Neural progenitor cell (in vitro differentiated cells): ENCODE data around the gene INTS4. TPM values are rescaled to one million over a fixed set of nuclear protein-coding genes. Genes with fewer than 3 reads are reported as not detected.
"Not testable (repeated sequence)": the region's sequence is repeated elsewhere in the genome, so short reads cannot be mapped to it uniquely, and the experiment has no call there.

Experiments used
- DNase-seq: peaks from one replicate; pipeline ENCODE4 v3.0.0-alpha.2; 2016; ENCODE audit warnings: low spot score
- H2AFZ ChIP-seq: fragments of 200-600 bp; sonication (generic); replicated peaks from 2 replicates; pipeline ENCODE4 v1.6.1; 2016; ENCODE audit warnings: antibody characterized with exemption
- H3F3A ChIP-seq: fragments of 200-600 bp; sonication (generic); 2 replicates; pipeline ENCODE4 v1.6.1; 2016; ENCODE audit warnings: antibody characterized with exemption, low read depth
- H3K27ac ChIP-seq: fragments of 200-600 bp; sonication (generic); 2 replicates; pipeline ENCODE4 v1.5.1; 2016; ENCODE audit warnings: mild to moderate bottlenecking
- H3K27me3 ChIP-seq: fragments of 200-600 bp; sonication (generic); 2 replicates; pipeline ENCODE4 v1.6.1; 2016; ENCODE audit warnings: mild to moderate bottlenecking, moderate library complexity
- H3K36me3 ChIP-seq: fragments of 200-600 bp; sonication (generic); 2 replicates; pipeline ENCODE4 v1.5.1; 2016
- H3K4me1 ChIP-seq: fragments of 200-600 bp; sonication (generic); 2 replicates; pipeline ENCODE4 v1.6.1; 2016; ENCODE audit warnings: mixed run types
- H3K4me2 ChIP-seq: fragments of 200-600 bp; sonication (generic); 2 replicates; pipeline ENCODE4 v1.6.1; 2016
- H3K4me3 ChIP-seq: fragments of 200-600 bp; sonication (generic); 2 replicates; pipeline ENCODE4 v1.5.1; 2016
- H3K79me2 ChIP-seq: fragments of 200-600 bp; sonication (generic); 2 replicates; pipeline ENCODE4 v1.6.1; 2016; ENCODE audit warnings: low read depth
- H3K9ac ChIP-seq: fragments of 200-600 bp; sonication (generic); 2 replicates; pipeline ENCODE4 v1.6.1; 2016
- H3K9me3 ChIP-seq: fragments of 200-600 bp; sonication (generic); 2 replicates; pipeline ENCODE4 v1.5.1; 2016; ENCODE audit warnings: low read depth
- H4K20me1 ChIP-seq: fragments of 200-600 bp; sonication (generic); 2 replicates; pipeline ENCODE4 v1.6.1; 2016; ENCODE audit warnings: low read depth
- H3K27ac Mint-ChIP-seq: 3 replicates; pipeline ENCODE4 v1.8.0; 2021; ENCODE audit warnings: mixed read lengths
- H3K27me3 Mint-ChIP-seq: 2 replicates; pipeline ENCODE4 v1.8.0; 2022; ENCODE audit warnings: low read depth, mild to moderate bottlenecking, inconsistent platforms, moderate library complexity, mixed read lengths; ENCODE audit not compliant: insufficient read depth
- H3K36me3 Mint-ChIP-seq: 3 replicates; pipeline ENCODE4 v1.8.0; 2021; ENCODE audit warnings: mixed read lengths
- H3K4me1 Mint-ChIP-seq: 3 replicates; pipeline ENCODE4 v1.8.0; 2021; ENCODE audit warnings: mixed read lengths
- H3K4me3 Mint-ChIP-seq: 3 replicates; pipeline ENCODE4 v1.8.0; 2021; ENCODE audit warnings: mild to moderate bottlenecking, moderate library complexity, mixed read lengths
- H3K9me3 Mint-ChIP-seq: 3 replicates; pipeline ENCODE4 v1.8.0; 2020; ENCODE audit warnings: mixed read lengths
- CTCF ChIP-seq: fragments of 200-600 bp; sonication (generic); IDR thresholded peaks from 2 replicates; pipeline ENCODE4 v1.5.1; 2017; ENCODE audit warnings: antibody characterized with exemption, mild to moderate bottlenecking
- EZH2 ChIP-seq: fragments of 200-600 bp; sonication (generic); IDR thresholded peaks from 2 replicates; pipeline ENCODE4 v1.6.1; 2017; ENCODE audit warnings: antibody characterized with exemption, mild to moderate bottlenecking, moderate library complexity
- EZH2phosphoT487 ChIP-seq: fragments of 200-600 bp; sonication (generic); IDR thresholded peaks from 2 replicates; pipeline ENCODE4 v1.6.1; 2017; ENCODE audit warnings: antibody characterized with exemption
- total RNA-seq: library from RNA; depleted of rRNA; stranded (reverse); fragments of >200 nt; gene quantifications from 2 replicates; pipeline ENCODE4 v1.2.3, GENCODE V29; 2015; ENCODE audit warnings: low replicate concordance

INTS4 gene
- total RNA-seq, 1 donor from 2014 or later, result 61.5 TPM

DNA sequence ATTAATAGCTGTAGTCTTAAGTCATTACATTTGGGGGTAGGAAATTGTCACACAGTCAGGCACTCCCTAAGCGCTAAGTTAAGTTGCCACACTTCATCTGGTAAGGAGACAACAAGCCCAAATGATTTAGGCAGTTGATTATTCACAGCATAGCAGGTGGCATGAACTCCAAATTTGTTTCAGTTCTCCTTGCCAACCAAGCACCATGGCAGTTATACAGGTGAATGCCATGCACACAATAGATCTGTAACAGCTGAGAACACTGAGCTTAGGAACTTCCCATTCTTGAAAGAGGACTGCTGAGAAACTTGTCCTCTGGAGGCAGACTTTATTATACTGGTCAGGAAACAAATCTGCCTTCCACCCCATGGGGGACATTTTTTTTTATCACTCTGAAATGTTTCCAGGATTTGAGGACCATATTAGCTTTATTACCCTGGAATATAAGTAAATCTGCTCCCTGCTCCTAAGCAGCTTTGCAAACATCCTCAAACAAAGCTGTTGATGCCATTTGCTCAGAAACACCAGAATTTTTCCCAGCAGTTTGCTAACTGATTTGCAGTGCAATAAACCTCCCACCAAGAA is 5.1 kb upstream of the INTS4 start:
- H3K4me2 ChIP-seq, result no peak overlapping the region
- Mint-ChIP-seq H3K9me3 (no peaks in the 10 kb centered on the region), H3K27ac (no peak overlapping the region), H3K4me3 (no peak overlapping the region), H3K4me1 (peaks cover 14% of the 10 kb centered on the region), H3K27me3 (peaks cover 2% of the 10 kb centered on the region), H3K36me3 (no peaks in the 10 kb centered on the region)
- TF ChIP-seq EZH2phosphoT487 (no peak), EZH2 (no peak), CTCF (no peak)
- no peak overlapping the region for H3K4me3 ChIP-seq
- H3K4me1 ChIP-seq, result no peaks in the 10 kb centered on the region
- H3K9me3 ChIP-seq, result no peaks in the 10 kb centered on the region
- H3K79me2 ChIP-seq, result no peaks in the 10 kb centered on the region
- H2AFZ ChIP-seq, result peak overlapping the region; percentile 42
- H3K27ac ChIP-seq, result no peak overlapping the region
- H3K36me3 ChIP-seq, result no peaks in the 10 kb centered on the region
- no peak for DNase-seq
- no peak overlapping the region for H3K9ac ChIP-seq
- H3F3A ChIP-seq, result peaks cover 6% of the 10 kb centered on the region
- H4K20me1 ChIP-seq, result no peaks in the 10 kb centered on the region
- peaks cover 5% of the 10 kb centered on the region for H3K27me3 ChIP-seq

GRCh38 chr11:77993902-77994301 is 566 bp downstream of the INTS4 start:
- H3K4me2 ChIP-seq, result peak overlapping the region; percentile 84
- peak; percentile 27 for DNase-seq
- TF ChIP-seq EZH2, result no peak
- no peak for TF ChIP-seq EZH2phosphoT487
- TF ChIP-seq CTCF, result no peak

DNA sequence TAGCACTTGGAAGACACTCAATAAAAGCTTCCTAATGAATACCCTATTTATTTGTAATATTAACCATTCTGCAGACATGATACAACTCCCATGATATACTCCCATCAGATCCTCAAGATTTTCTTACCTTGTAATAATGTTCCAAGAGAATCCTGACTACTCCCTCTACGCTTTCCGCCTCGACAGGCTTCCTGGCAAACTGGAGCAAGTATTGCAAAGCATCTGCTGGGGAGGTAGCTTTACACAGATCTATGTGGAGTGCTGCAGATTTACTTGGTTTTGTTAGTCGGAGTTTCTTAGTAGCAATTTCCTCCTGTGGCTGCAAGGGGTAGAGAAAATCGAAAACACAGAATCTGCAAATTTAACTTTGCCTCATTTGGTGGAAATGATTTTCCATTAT is 3.5 kb downstream of the INTS4 start:
- H3K27me3 ChIP-seq, result no peaks in the 10 kb centered on the region
- H3K9ac ChIP-seq, result no peak overlapping the region
- Mint-ChIP-seq H3K4me1 (peaks cover 15% of the 10 kb centered on the region), H3K4me3 (no peak overlapping the region), H3K9me3 (no peaks in the 10 kb centered on the region), H3K36me3 (peaks cover 10% of the 10 kb centered on the region), H3K27ac (no peak overlapping the region), H3K27me3 (no peaks in the 10 kb centered on the region)
- peaks cover 6% of the 10 kb centered on the region for H3K36me3 ChIP-seq
- peaks cover 7% of the 10 kb centered on the region for H3K4me1 ChIP-seq
- H3K9me3 ChIP-seq, result no peaks in the 10 kb centered on the region
- peaks cover 8% of the 10 kb centered on the region for H4K20me1 ChIP-seq
- peaks cover 9% of the 10 kb centered on the region for H3F3A ChIP-seq
- TF ChIP-seq EZH2 (no peak), CTCF (no peak), EZH2phosphoT487 (no peak)
- H3K4me3 ChIP-seq, result no peak overlapping the region
- H3K27ac ChIP-seq, result no peak overlapping the region
- no peak overlapping the region for H3K4me2 ChIP-seq
- no peak overlapping the region for H2AFZ ChIP-seq
- DNase-seq, result no peak
- peaks cover 40% of the 10 kb centered on the region for H3K79me2 ChIP-seq

More at GRCh38 chr11:77993902-77994301, 566 bp downstream of the INTS4 start:
- peak overlapping the region; percentile 99 for H3K4me3 Mint-ChIP-seq
- H3K4me1 Mint-ChIP-seq, result peaks cover 15% of the 10 kb centered on the region
- H3F3A ChIP-seq, result peaks cover 9% of the 10 kb centered on the region
- H3K4me1 ChIP-seq, result peaks cover 7% of the 10 kb centered on the region
- peak overlapping the region; percentile 94 for H3K4me3 ChIP-seq
- no peaks in the 10 kb centered on the region for H3K9me3 ChIP-seq
- no peaks in the 10 kb centered on the region for H3K27me3 ChIP-seq
- H2AFZ ChIP-seq, result peak overlapping the region; percentile 95
- no peaks in the 10 kb centered on the region for H3K36me3 Mint-ChIP-seq
- H3K27me3 Mint-ChIP-seq, result no peaks in the 10 kb centered on the region
- H3K27ac ChIP-seq, result no peak overlapping the region
- H3K36me3 ChIP-seq, result no peaks in the 10 kb centered on the region
- H3K79me2 ChIP-seq, result peaks cover 27% of the 10 kb centered on the region
- H3K9me3 Mint-ChIP-seq, result no peaks in the 10 kb centered on the region
- H4K20me1 ChIP-seq, result peaks cover 5% of the 10 kb centered on the region
- peak overlapping the region; percentile 90 for H3K9ac ChIP-seq
- peak overlapping the region; percentile 92 for H3K27ac Mint-ChIP-seq

DNA sequence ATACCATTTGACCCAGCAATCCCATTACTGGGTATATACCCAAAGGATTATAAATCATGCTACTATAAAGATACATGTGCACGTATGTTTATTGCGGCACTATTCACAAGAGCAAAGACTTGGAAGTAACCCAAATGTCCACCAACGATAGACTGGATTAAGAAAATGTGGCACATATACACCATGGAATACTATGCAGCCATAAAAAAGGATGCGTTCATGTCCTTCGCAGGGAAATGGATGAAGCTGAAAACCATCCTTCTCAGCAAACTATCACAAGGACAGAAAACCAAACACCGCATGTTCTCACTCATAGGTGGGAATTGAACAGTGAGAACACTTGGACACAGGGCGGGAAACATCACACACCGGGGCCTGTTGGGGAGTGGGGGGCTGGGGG is 8.0 kb downstream of the INTS4 start:
- H3K36me3 ChIP-seq, H3K27ac Mint-ChIP-seq, H3K4me2 ChIP-seq, H3K4me1 Mint-ChIP-seq, DNase-seq, H3K9me3 ChIP-seq, H3K4me3 Mint-ChIP-seq, H3K27ac ChIP-seq, H3K9ac ChIP-seq, H3K4me1 ChIP-seq, H3F3A ChIP-seq, H3K27me3 Mint-ChIP-seq, H2AFZ ChIP-seq, H3K27me3 ChIP-seq, H3K4me3 ChIP-seq, H4K20me1 ChIP-seq, H3K9me3 Mint-ChIP-seq: not testable (repeated sequence)
- H3K79me2 ChIP-seq, result peaks cover 36% of the 10 kb centered on the region
- peaks cover 13% of the 10 kb centered on the region for H3K36me3 Mint-ChIP-seq
